Left lung (tissue), 10 donors: ENCODE measurements around the gene PPP1R16B. TPM values are rescaled to one million over a fixed set of nuclear protein-coding genes. Genes with fewer than 3 reads are reported as not detected.

Experiments used
- ATAC-seq: fragments of 200-7000 bp; cut with Tn5 transposase; one replicate; pipeline ENCODE4 v1.9.1; 2020; ENCODE audit warnings: moderate library complexity
- DNase-seq, 4 donors: peaks; one replicate each; pipeline ENCODE4 v3.0.0-alpha.2; 2013 to 2020
- H3K27ac ChIP-seq, 2 donors: fragments of 200-600 bp; sonication (generic) in 1 of 2; one replicate each; pipeline versions ENCODE4 v1.5.0 to v1.8.0; 2020 to 2021
- H3K27me3 ChIP-seq, 2 donors: fragments of 200-600 bp; sonication (generic) in 1 of 2; one replicate each; pipeline versions ENCODE4 v1.5.0 to v1.8.0; 2020 to 2021
- H3K36me3 ChIP-seq, 2 donors: fragments of 200-600 bp; sonication (generic) in 1 of 2; one replicate each; pipeline versions ENCODE4 v1.5.0 to v1.8.0; 2020 to 2021
- H3K4me1 ChIP-seq, 2 donors: fragments of 200-600 bp; one replicate each; pipeline ENCODE4 v1.8.0; 2021
- H3K4me3 ChIP-seq, 2 donors: fragments of 200-600 bp; sonication (generic) in 1 of 2; one replicate each; pipeline versions ENCODE4 v1.5.0 to v1.8.0; 2020 to 2021; ENCODE audit warnings: mild to moderate bottlenecking in 1 of 2
- H3K9me3 ChIP-seq, 2 donors: fragments of 200-600 bp; sonication (generic) in 1 of 2; one replicate each; pipeline versions ENCODE4 v1.5.0 to v1.8.0; 2020 to 2021
- CTCF ChIP-seq, 2 donors: fragments of 200-600 bp; sonication (generic) in 1 of 2; IDR thresholded peaks; one replicate each; pipeline versions ENCODE4 v1.5.0 to v1.8.0; 2021; ENCODE audit warnings: antibody characterized with exemption in 2 of 2
- intact Hi-C, 2 donors: fragments of 100-400 bp; cut with DNase I; formaldehyde crosslinking; loops; one replicate each; pipeline versions ENCODE4 v1.11.2 to v1.14.2; 2022
- polyA plus RNA-seq, 6 donors: library from polyadenylated mRNA; unstranded; fragments of 120-200 nt; gene quantifications; one replicate each; pipeline ENCODE4 v1.2.1, GENCODE V29; 2013; ENCODE audit not compliant: insufficient read length in 6 of 6
- total RNA-seq, 2 donors: library from RNA; stranded (reverse); fragmentation: NEBNext Ultra II Directional; extraction: Animal tissue kit (Norgen Biotek cat#: 25700); gene quantifications; one replicate each; pipeline ENCODE4 v1.2.1, GENCODE V29; 2021
- donor health status: DM: no; HTN: yes; CAD: no.
- donor health status: DM: no; HTN: no; CAD: no.

PPP1R16B gene
- total and polyA plus RNA-seq, 8 donors: 5.4 to 10.8 (median 7.8) TPM

- H3K4me1 ChIP-seq: peaks cover 5 to 44% of the 10 kb centered on the region in 2 donors
- intact Hi-C loops: no loop called here
- peak in 1 of 4 donors; percentile 50 for DNase-seq
- H3K27ac ChIP-seq: peak overlapping the region in 1 of 2 donors; percentile 45
- peak; percentile 74 for ATAC-seq
- H3K27me3 ChIP-seq: peaks cover 0 to 17% of the 10 kb centered on the region in 2 donors
- TF ChIP-seq CTCF (IDR thresholded peaks at IDR 0.05): no peak
- no peaks in the 10 kb centered on the region for H3K9me3 ChIP-seq
- H3K4me3 ChIP-seq: no peak overlapping the region
- H3K36me3 ChIP-seq: no peaks in the 10 kb centered on the region
Observed at GRCh38 chr20:38870733-38871559, 65.4 kb downstream of the PPP1R16B start.

- H3K4me3 ChIP-seq: no peak overlapping the region
- peaks cover 5 to 48% of the 10 kb centered on the region in 2 donors for H3K4me1 ChIP-seq
- intact Hi-C loops: no loop called here
- DNase-seq (no peak), ATAC-seq (no peak)
- peaks cover 0 to 20% of the 10 kb centered on the region in 2 donors for H3K27me3 ChIP-seq
- no peaks in the 10 kb centered on the region for H3K9me3 ChIP-seq
- no peaks in the 10 kb centered on the region for H3K36me3 ChIP-seq
- no peak for TF ChIP-seq CTCF (IDR thresholded peaks at IDR 0.05)
- peak overlapping the region in 1 of 2 donors; percentile 68 for H3K27ac ChIP-seq
Observed at GRCh38 chr20:38871560-38871953, 66.1 kb downstream of the PPP1R16B start.

- ATAC-seq (peak; percentile 7), DNase-seq (no peak)
- H3K27me3 ChIP-seq: peaks cover 0 to 20% of the 10 kb centered on the region in 2 donors
- peak overlapping the region in 1 of 2 donors; percentile 68 for H3K27ac ChIP-seq
- no peak overlapping the region for H3K4me3 ChIP-seq
- H3K36me3 ChIP-seq: no peaks in the 10 kb centered on the region
- intact Hi-C loops: no loop called here
- TF ChIP-seq CTCF (IDR thresholded peaks at IDR 0.05): no peak
- no peaks in the 10 kb centered on the region for H3K9me3 ChIP-seq
- peaks cover 5 to 51% of the 10 kb centered on the region in 2 donors for H3K4me1 ChIP-seq
Observed at GRCh38 chr20:38872036-38872435, 66.5 kb downstream of the PPP1R16B start.

- no peak for DNase-seq
- peaks cover 5 to 51% of the 10 kb centered on the region in 2 donors for H3K4me1 ChIP-seq
- H3K36me3 ChIP-seq: no peaks in the 10 kb centered on the region
- intact Hi-C loops: no loop called here
- TF ChIP-seq CTCF (IDR thresholded peaks at IDR 0.05): no peak
- ATAC-seq: no peak
- H3K27ac ChIP-seq: peak overlapping the region in 1 of 2 donors; percentile 68
- no peaks in the 10 kb centered on the region for H3K9me3 ChIP-seq
- peaks cover 0 to 24% of the 10 kb centered on the region in 2 donors for H3K27me3 ChIP-seq
- no peak overlapping the region for H3K4me3 ChIP-seq
Observed at GRCh38 chr20:38872491-38873049, 67.1 kb downstream of the PPP1R16B start.

- Histone ChIP-seq H3K4me1 (peaks cover 5 to 51% of the 10 kb centered on the region in 2 donors), H3K27ac (peak overlapping the region; percentile 53 to 68), H3K9me3 (no peaks in the 10 kb centered on the region), H3K4me3 (no peak overlapping the region), H3K36me3 (no peaks in the 10 kb centered on the region), H3K27me3 (peaks cover 0 to 25% of the 10 kb centered on the region in 2 donors)
- TF ChIP-seq CTCF (IDR thresholded peaks at IDR 0.05): no peak
- DNase-seq (no peak), ATAC-seq (peak; percentile 10)
- intact Hi-C loops: no loop called here
Observed at GRCh38 chr20:38873050-38873581, 67.6 kb downstream of the PPP1R16B start.
